22Rv1 (cell line): ENCODE results near the gene DCLK1.

Experiments used
- CTCF ChIP-seq: fragments of 450-650 bp; IDR thresholded peaks from 2 replicates; pipeline ENCODE4 v1.5.1; 2017; ENCODE audit warnings: mild to moderate bottlenecking
- ZFX ChIP-seq: fragments of 450-650 bp; IDR thresholded peaks from 2 replicates; pipeline ENCODE4 v1.6.1; 2017; ENCODE audit warnings: antibody characterized with exemption, borderline replicate concordance

GRCh38 chr13:35833031-35833430 lies 298.2 kb downstream of the DCLK1 start:
- TF ChIP-seq CTCF (no peak), ZFX (no peak)
